SK-N-SH (cell line): Measurements from ENCODE around the gene CIDEC.

ENCODE experiments used
- EP300 ChIP-seq, 2 experiments: IDR thresholded peaks; 2 replicates each; pipeline versions ENCODE4 v1.4.0 to v1.6.1; 2012; ENCODE audit warnings: borderline replicate concordance in 1 of 2, low read depth in 1 of 2, low read length in 1 of 2
- EZH2phosphoT487 ChIP-seq: fragments of 200-600 bp; sonication (generic); IDR thresholded peaks from 2 replicates; pipeline ENCODE4 v1.6.1; 2017; ENCODE audit warnings: low read depth, mixed run types, mild to moderate bottlenecking, antibody characterized with exemption, moderate library complexity, borderline replicate concordance
- MAX ChIP-seq: IDR thresholded peaks from 2 replicates; pipeline ENCODE4 v1.4.0; 2012; ENCODE audit warnings: low read depth
- MEF2A ChIP-seq: IDR thresholded peaks from 2 replicates; pipeline ENCODE4 v1.4.0; 2012; ENCODE audit warnings: low read depth, borderline replicate concordance
- YY1 ChIP-seq: IDR thresholded peaks from 2 replicates; pipeline ENCODE4 v1.4.0; 2012; ENCODE audit warnings: low read depth, mild to moderate bottlenecking
- TF ChIP-seq, protein P1 (sequence below): fragments of 200-600 bp; sonication (generic); IDR thresholded peaks from 2 replicates; pipeline ENCODE4 v1.6.1; 2017; ENCODE audit warnings: antibody characterized with exemption, mild to moderate bottlenecking, moderate library complexity

- TF ChIP-seq, protein P1, sequence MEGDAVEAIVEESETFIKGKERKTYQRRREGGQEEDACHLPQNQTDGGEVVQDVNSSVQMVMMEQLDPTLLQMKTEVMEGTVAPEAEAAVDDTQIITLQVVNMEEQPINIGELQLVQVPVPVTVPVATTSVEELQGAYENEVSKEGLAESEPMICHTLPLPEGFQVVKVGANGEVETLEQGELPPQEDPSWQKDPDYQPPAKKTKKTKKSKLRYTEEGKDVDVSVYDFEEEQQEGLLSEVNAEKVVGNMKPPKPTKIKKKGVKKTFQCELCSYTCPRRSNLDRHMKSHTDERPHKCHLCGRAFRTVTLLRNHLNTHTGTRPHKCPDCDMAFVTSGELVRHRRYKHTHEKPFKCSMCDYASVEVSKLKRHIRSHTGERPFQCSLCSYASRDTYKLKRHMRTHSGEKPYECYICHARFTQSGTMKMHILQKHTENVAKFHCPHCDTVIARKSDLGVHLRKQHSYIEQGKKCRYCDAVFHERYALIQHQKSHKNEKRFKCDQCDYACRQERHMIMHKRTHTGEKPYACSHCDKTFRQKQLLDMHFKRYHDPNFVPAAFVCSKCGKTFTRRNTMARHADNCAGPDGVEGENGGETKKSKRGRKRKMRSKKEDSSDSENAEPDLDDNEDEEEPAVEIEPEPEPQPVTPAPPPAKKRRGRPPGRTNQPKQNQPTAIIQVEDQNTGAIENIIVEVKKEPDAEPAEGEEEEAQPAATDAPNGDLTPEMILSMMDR: no peak
- TF ChIP-seq EZH2phosphoT487: no peak
- TF ChIP-seq MEF2A: no peak
- no peak for TF ChIP-seq EP300 (IDR thresholded peaks at IDR 0.05; ENCODE audit: borderline replicate concordance in 1 of 2, low read depth in 1 of 2, low read length in 1 of 2)
- TF ChIP-seq YY1: no peak
- TF ChIP-seq MAX: no peak
These were observed 29.4 kb upstream of the CIDEC start for GRCh38 chr3:9909221-9910013.
